Measurements from ENCODE around the gene COL1A2. TPM values are rescaled to one million over a fixed set of nuclear protein-coding genes. Genes with fewer than 3 reads are reported as not detected.

The COL1A2 gene
- total and polyA plus RNA-seq, 2 of the 13 experiments (the other 11 are each of a cell fraction or from before 2014, with no cell fraction given), result not detected

- TF ChIP-seq ZNF703 (CRISPR knock-in tag; IDR thresholded peaks at IDR 0.05; ENCODE audit: borderline replicate concordance), result no peak
- no peak for TF ChIP-seq ZNF430 (CRISPR knock-in tag; IDR thresholded peaks at IDR 0.05)
- no peak for TF ChIP-seq SNAI1 (CRISPR knock-in tag; IDR thresholded peaks at IDR 0.05; ENCODE audit: borderline replicate concordance)
- TF ChIP-seq TAF15 (IDR thresholded peaks at IDR 0.05; ENCODE audit: low read depth, low read length, poor library complexity, severe bottlenecking), result no peak
- TF ChIP-seq REL (CRISPR knock-in tag; conservative IDR thresholded peaks at IDR 0.05), result no peak
- TF ChIP-seq ZFP82 (CRISPR knock-in tag; IDR thresholded peaks at IDR 0.05; ENCODE audit: borderline replicate concordance), result no peak
- no peak for TF ChIP-seq FOXK2 (IDR thresholded peaks at IDR 0.05)
- no peak for TF ChIP-seq ZNF30 (CRISPR knock-in tag; IDR thresholded peaks at IDR 0.05)
- no peak for TF ChIP-seq ZNF709 (CRISPR knock-in tag; IDR thresholded peaks at IDR 0.05)
- no peak for TF ChIP-seq LRRFIP1 (CRISPR knock-in tag; conservative IDR thresholded peaks at IDR 0.05)
- no peak for TF ChIP-seq PLSCR1 (CRISPR knock-in tag; IDR thresholded peaks at IDR 0.05; ENCODE audit: borderline replicate concordance)
- TF ChIP-seq ZUFSP (CRISPR knock-in tag; IDR thresholded peaks at IDR 0.05; ENCODE audit: borderline replicate concordance), result no peak
- TF ChIP-seq ZNF792 (CRISPR knock-in tag; IDR thresholded peaks at IDR 0.05), result no peak
- TF ChIP-seq ATM (IDR thresholded peaks at IDR 0.05; ENCODE audit: borderline replicate concordance), result no peak
- TF ChIP-seq KLF6 (CRISPR knock-in tag; IDR thresholded peaks at IDR 0.05), result no peak
- H3K4me1 ChIP-seq (ENCODE audit: insufficient read depth, low read length), result no peaks in the 10 kb centered on the region
- DNase-seq (ENCODE audit: low spot score) (no peak), FAIRE-seq (no peak), ATAC-seq (no peak)
- H3K4me3 ChIP-seq (replicated peaks in 1 of 3; ENCODE audit: insufficient read depth in 1 of 3, low read depth in 2 of 3, low read length in 3 of 3), result no peak overlapping the region
- no peaks in the 10 kb centered on the region for H3K79me2 ChIP-seq (ENCODE audit: insufficient read depth, low read length)
- in situ Hi-C loops (cut with HindIII; ENCODE audit: extremely low pct_ligation_motif_present, low pct_unique_long_range_greater_than_20kb) (no loop called here), intact Hi-C loops (cut with micrococcal nuclease; ENCODE audit: unreplicated experiment) (no loop called here)
- no peaks in the 10 kb centered on the region for H4K20me1 ChIP-seq (ENCODE audit: insufficient read depth, low read length)
- H3K27me3 ChIP-seq (ENCODE audit: control insufficient read depth in 1 of 2, insufficient read depth in 2 of 2, low read length in 2 of 2), result no peaks in the 10 kb centered on the region
- ChIA-PET POLR2A (no interaction called here), CTCF (ENCODE audit: low intra/inter-chr PET ratio, low total read pairs) (no interaction called here)
- no TSS peak for BruUV-seq (replicated peaks)
- H3K9ac ChIP-seq (ENCODE audit: insufficient read depth, low read depth, low read length), result no peak overlapping the region
- no peak overlapping the region for H2AFZ ChIP-seq (ENCODE audit: low read length)
- H3K9me3 ChIP-seq (ENCODE audit: low read length), result no peaks in the 10 kb centered on the region
- H3K4me2 ChIP-seq (ENCODE audit: low read depth, low read length), result no peak overlapping the region
- H3K27ac ChIP-seq (ENCODE audit: extremely low read length, insufficient read depth, low read length), result no peak overlapping the region
- no peaks in the 10 kb centered on the region for H3K36me3 ChIP-seq (replicated peaks in 1 of 2; ENCODE audit: control insufficient read depth in 1 of 2, insufficient read depth in 2 of 2, low read length in 2 of 2)
Measured at GRCh38 chr7:94354953-94355352, 39.7 kb upstream of the COL1A2 start.
